Neural cell (in vitro differentiated cells): Measurements from ENCODE around the gene PLVAP. TPM values are rescaled to one million over a fixed set of nuclear protein-coding genes. Genes with fewer than 3 reads are reported as not detected.

Source experiments
- H2AFZ ChIP-seq: fragments of 200-600, 300-800 bp; sonication (generic), shearing (Covaris generic); 2 replicates; pipeline ENCODE4 v1.6.0; 2014; ENCODE audit warnings: low read depth, mild to moderate bottlenecking, antibody characterized with exemption, low read length, moderate library complexity
- H3F3A ChIP-seq: fragments of 200-600 bp; shearing (Covaris generic); 2 replicates; pipeline ENCODE4 v1.6.1; 2016; ENCODE audit warnings: mild to moderate bottlenecking, moderate library complexity, mixed read lengths, antibody characterized with exemption, low read length; ENCODE audit not compliant: insufficient read depth, poor library complexity, severe bottlenecking
- H3K27ac ChIP-seq: fragments of 200-600, 300-800 bp; sonication (generic), shearing (Covaris generic); 2 replicates; pipeline ENCODE4 v1.5.1; 2014; ENCODE audit warnings: mild to moderate bottlenecking, low read length, moderate library complexity
- H3K27me3 ChIP-seq: fragments of 300-800, 200-600 bp; sonication (generic), shearing (Covaris generic); 2 replicates; pipeline ENCODE4 v1.6.0; 2014; ENCODE audit warnings: mild to moderate bottlenecking, low read depth, low read length, moderate library complexity; ENCODE audit not compliant: insufficient read depth
- H3K36me3 ChIP-seq: fragments of 300-800, 200-600 bp; sonication (generic), shearing (Covaris generic); 2 replicates; pipeline ENCODE4 v1.5.1; 2014; ENCODE audit warnings: mild to moderate bottlenecking, antibody characterized with exemption, low read length, moderate library complexity; ENCODE audit not compliant: insufficient read depth
- H3K4me2 ChIP-seq: fragments of 300-800, 200-600 bp; sonication (generic), shearing (Covaris generic); 2 replicates; pipeline ENCODE4 v1.6.0; 2014; ENCODE audit warnings: mild to moderate bottlenecking, low read length
- H3K4me3 ChIP-seq: fragments of 300-800, 200-600 bp; sonication (generic), shearing (Covaris generic); 2 replicates; pipeline ENCODE4 v1.5.1; 2014; ENCODE audit warnings: mild to moderate bottlenecking, low read length, moderate library complexity
- H3K79me2 ChIP-seq: fragments of 200-600 bp; shearing (Covaris generic); replicated peaks from 2 replicates; pipeline ENCODE4 v1.6.0; 2014; ENCODE audit warnings: mild to moderate bottlenecking, low read length, moderate library complexity; ENCODE audit not compliant: insufficient read depth
- H3K9ac ChIP-seq: fragments of 300-800, 200-600 bp; sonication (generic), shearing (Covaris generic); 2 replicates; pipeline ENCODE4 v1.6.1; 2016; ENCODE audit warnings: mild to moderate bottlenecking, low read length, mixed read lengths
- H3K9me2 ChIP-seq: fragments of 200-600 bp; shearing (Covaris generic); 2 replicates; pipeline ENCODE4 v1.6.1; 2016; ENCODE audit warnings: mild to moderate bottlenecking, low read length, mixed read lengths; ENCODE audit not compliant: insufficient read depth
- H3K9me3 ChIP-seq: fragments of 200-600, 300-800 bp; sonication (generic), shearing (Covaris generic); 2 replicates; pipeline ENCODE4 v1.6.1; 2016; ENCODE audit warnings: mild to moderate bottlenecking, mixed run types, low read length, moderate library complexity, mixed read lengths
- H4K20me1 ChIP-seq: fragments of 200-600 bp; shearing (Covaris generic); 2 replicates; pipeline ENCODE4 v1.6.1; 2016; ENCODE audit warnings: mild to moderate bottlenecking, mixed run types; ENCODE audit not compliant: insufficient read depth
- EP300 ChIP-seq: fragments of 450-650 bp; conservative IDR thresholded peaks from 2 replicates; pipeline ENCODE4 v1.6.1; 2014; ENCODE audit warnings: antibody characterized with exemption, mild to moderate bottlenecking, moderate library complexity; ENCODE audit not compliant: poor library complexity, severe bottlenecking
- EZH2 ChIP-seq: fragments of 200-600, 300-800 bp; shearing (Covaris generic), sonication (generic); IDR thresholded peaks from 2 replicates; pipeline ENCODE4 v1.6.1; 2014; ENCODE audit warnings: antibody characterized with exemption, low read length, borderline replicate concordance, mild to moderate bottlenecking; ENCODE audit not compliant: insufficient read depth, poor library complexity, severe bottlenecking
- MXI1 ChIP-seq: fragments of 450-650 bp; conservative IDR thresholded peaks from 2 replicates; pipeline ENCODE4 v1.6.1; 2014; ENCODE audit warnings: antibody characterized with exemption, mild to moderate bottlenecking; ENCODE audit not compliant: poor library complexity, severe bottlenecking
- POLR2AphosphoS5 ChIP-seq: IDR thresholded peaks from 2 replicates; pipeline ENCODE4 v1.6.1; 2012
- RAD21 ChIP-seq: fragments of 450-650 bp; conservative IDR thresholded peaks from 2 replicates; pipeline ENCODE4 v1.6.1; 2014; ENCODE audit warnings: antibody characterized with exemption, mild to moderate bottlenecking, moderate library complexity
- SMC3 ChIP-seq: fragments of 450-650 bp; conservative IDR thresholded peaks from 2 replicates; pipeline ENCODE4 v1.6.1; 2014; ENCODE audit warnings: antibody characterized with exemption, mild to moderate bottlenecking, moderate library complexity; ENCODE audit not compliant: poor library complexity
- TAF1 ChIP-seq: IDR thresholded peaks from 2 replicates; pipeline ENCODE4 v1.6.1; 2012; ENCODE audit warnings: low read depth
- polyA plus RNA-seq: library from polyadenylated mRNA; depleted of rRNA; stranded (reverse); fragments of >200 nt; gene quantifications from 2 replicates; pipeline ENCODE4 v1.2.3, GENCODE V29; 2014
- TF ChIP-seq, protein P1 (sequence below): IDR thresholded peaks from 2 replicates; pipeline ENCODE4 v1.6.1; 2012; ENCODE audit warnings: borderline replicate concordance
- TF ChIP-seq, protein P2 (sequence below): fragments of 450-650 bp; IDR thresholded peaks from 2 replicates; pipeline ENCODE4 v1.5.1; 2014; ENCODE audit warnings: antibody characterized with exemption, mild to moderate bottlenecking, moderate library complexity; ENCODE audit not compliant: poor library complexity, severe bottlenecking

Gene PLVAP
- polyA plus RNA-seq, 1 donor from 2014 or later: not detected

DNA sequence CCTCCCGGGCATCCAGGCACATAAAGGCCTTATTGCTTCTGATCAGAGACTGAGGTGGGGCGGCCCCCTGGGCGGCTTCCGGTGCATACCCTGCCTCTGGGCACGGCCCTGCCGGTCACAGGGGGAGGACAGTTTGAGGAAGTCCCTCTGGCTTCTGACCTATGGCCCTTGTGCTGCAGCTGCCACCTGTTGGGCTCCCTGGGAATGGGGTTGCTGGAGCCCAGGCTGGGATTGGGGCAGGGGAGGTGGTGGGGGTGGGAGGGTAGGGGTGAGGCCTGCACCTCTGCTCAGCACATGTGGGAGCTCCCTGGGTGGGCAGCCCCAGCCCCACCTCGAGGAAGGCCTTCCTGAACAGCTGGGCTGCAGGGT, 53.2 kb downstream of the PLVAP start (continued):
- TF ChIP-seq EZH2: no peak
- no peak for TF ChIP-seq RAD21
- TF ChIP-seq SMC3: no peak

DNA sequence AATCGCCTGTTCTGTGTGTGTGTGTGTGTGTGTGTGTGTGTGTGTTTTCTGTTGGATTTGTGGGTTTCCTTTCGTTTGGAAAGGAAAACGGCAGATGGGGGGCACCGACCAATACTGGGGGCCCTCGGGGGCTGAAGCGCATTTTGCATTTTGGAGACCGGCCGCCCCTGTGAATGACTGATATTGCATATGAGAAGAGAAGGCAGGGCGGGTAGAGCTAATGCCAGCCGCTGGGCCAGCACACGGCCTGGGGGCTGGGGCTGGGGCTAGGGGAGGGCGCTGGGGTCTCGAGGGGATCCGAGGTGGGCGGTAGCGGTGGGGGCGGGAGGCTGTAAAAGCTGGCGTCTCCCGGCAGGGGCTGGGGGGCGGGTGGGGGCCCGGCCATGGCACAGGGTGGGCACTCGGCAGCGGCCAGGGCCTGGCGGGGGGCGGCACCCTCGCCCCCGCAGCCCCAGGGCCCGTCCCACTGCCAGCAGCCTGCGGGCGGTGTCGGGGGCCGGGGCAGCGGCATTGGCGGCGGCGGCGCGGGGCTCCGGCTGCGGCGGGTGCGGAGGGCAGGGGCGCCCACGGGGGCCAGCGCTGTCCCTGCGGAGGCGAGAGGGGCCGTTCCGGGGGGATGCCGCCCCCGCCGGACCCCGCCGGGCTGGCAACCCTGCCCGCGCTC, 53.7 kb downstream of the PLVAP start:
- Histone ChIP-seq H3K4me3 (no peak overlapping the region), H3K36me3 (no peaks in the 10 kb centered on the region), H4K20me1 (no peaks in the 10 kb centered on the region), H3K27me3 (no peaks in the 10 kb centered on the region), H3F3A (no peaks in the 10 kb centered on the region), H3K9ac (no peak overlapping the region), H3K9me2 (no peaks in the 10 kb centered on the region), H3K4me2 (no peak overlapping the region), H3K9me3 (no peaks in the 10 kb centered on the region), H2AFZ (no peak overlapping the region), H3K79me2 (no peaks in the 10 kb centered on the region), H3K27ac (no peak overlapping the region)
- TF ChIP-seq POLR2AphosphoS5 (no peak), MXI1 (no peak), TAF1 (no peak), EP300 (no peak), RAD21 (no peak), EZH2 (no peak), SMC3 (no peak)
- TF ChIP-seq, protein P1, sequence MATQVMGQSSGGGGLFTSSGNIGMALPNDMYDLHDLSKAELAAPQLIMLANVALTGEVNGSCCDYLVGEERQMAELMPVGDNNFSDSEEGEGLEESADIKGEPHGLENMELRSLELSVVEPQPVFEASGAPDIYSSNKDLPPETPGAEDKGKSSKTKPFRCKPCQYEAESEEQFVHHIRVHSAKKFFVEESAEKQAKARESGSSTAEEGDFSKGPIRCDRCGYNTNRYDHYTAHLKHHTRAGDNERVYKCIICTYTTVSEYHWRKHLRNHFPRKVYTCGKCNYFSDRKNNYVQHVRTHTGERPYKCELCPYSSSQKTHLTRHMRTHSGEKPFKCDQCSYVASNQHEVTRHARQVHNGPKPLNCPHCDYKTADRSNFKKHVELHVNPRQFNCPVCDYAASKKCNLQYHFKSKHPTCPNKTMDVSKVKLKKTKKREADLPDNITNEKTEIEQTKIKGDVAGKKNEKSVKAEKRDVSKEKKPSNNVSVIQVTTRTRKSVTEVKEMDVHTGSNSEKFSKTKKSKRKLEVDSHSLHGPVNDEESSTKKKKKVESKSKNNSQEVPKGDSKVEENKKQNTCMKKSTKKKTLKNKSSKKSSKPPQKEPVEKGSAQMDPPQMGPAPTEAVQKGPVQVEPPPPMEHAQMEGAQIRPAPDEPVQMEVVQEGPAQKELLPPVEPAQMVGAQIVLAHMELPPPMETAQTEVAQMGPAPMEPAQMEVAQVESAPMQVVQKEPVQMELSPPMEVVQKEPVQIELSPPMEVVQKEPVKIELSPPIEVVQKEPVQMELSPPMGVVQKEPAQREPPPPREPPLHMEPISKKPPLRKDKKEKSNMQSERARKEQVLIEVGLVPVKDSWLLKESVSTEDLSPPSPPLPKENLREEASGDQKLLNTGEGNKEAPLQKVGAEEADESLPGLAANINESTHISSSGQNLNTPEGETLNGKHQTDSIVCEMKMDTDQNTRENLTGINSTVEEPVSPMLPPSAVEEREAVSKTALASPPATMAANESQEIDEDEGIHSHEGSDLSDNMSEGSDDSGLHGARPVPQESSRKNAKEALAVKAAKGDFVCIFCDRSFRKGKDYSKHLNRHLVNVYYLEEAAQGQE: no peak
- TF ChIP-seq, protein P2, sequence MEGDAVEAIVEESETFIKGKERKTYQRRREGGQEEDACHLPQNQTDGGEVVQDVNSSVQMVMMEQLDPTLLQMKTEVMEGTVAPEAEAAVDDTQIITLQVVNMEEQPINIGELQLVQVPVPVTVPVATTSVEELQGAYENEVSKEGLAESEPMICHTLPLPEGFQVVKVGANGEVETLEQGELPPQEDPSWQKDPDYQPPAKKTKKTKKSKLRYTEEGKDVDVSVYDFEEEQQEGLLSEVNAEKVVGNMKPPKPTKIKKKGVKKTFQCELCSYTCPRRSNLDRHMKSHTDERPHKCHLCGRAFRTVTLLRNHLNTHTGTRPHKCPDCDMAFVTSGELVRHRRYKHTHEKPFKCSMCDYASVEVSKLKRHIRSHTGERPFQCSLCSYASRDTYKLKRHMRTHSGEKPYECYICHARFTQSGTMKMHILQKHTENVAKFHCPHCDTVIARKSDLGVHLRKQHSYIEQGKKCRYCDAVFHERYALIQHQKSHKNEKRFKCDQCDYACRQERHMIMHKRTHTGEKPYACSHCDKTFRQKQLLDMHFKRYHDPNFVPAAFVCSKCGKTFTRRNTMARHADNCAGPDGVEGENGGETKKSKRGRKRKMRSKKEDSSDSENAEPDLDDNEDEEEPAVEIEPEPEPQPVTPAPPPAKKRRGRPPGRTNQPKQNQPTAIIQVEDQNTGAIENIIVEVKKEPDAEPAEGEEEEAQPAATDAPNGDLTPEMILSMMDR: no peak

DNA sequence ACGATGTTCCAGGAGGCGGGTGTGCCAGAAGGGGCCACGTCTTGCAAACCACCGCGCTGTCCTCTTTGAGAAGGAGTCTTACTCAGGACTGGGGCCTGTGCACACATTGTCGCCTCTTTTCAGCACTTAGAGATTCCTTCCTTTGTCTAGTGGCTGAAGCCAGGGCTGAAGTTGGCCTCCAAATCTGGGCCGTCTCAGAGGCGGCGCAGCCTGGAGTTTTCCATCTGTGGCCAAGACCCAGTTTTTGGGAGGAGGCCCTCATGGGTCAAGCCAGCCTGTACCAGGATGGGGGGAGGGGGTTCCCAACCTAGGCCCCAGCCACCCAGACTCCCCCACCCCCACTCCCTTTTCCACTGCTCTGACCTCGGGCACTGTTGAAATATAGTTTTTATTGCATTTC, 54.3 kb downstream of the PLVAP start:
- Histone ChIP-seq H3K27ac (no peak overlapping the region), H3K36me3 (no peaks in the 10 kb centered on the region), H3F3A (no peaks in the 10 kb centered on the region), H3K9me2 (no peaks in the 10 kb centered on the region), H3K4me3 (no peak overlapping the region), H2AFZ (no peak overlapping the region), H3K9ac (no peak overlapping the region), H3K27me3 (no peaks in the 10 kb centered on the region), H3K4me2 (no peak overlapping the region), H3K9me3 (no peaks in the 10 kb centered on the region), H3K79me2 (no peaks in the 10 kb centered on the region), H4K20me1 (no peaks in the 10 kb centered on the region)
- no peak for TF ChIP-seq TAF1
